ENCODE data around the gene METTL8.

METTL8 gene

GRCh38 chr2:171348056-171348455, 85.7 kb downstream of the METTL8 start:
- in situ Hi-C loops (cut with HindIII; ENCODE audit: low sequenced_read_pairs) = no loop called here
- TF ChIP-seq CTCF (IDR thresholded peaks at IDR 0.05; ENCODE audit: low read depth, low read length, missing control alignments) = no peak
- no peak overlapping the region for H3K4me3 ChIP-seq (ENCODE audit: low read depth, low read length)
- no peak for DNase-seq (ENCODE audit: low read depth)

GRCh38 chr2:171347591-171348032, 86.2 kb downstream of the METTL8 start:
- DNase-seq (ENCODE audit: low read depth) = peak; percentile 93
- in situ Hi-C loops (cut with HindIII; ENCODE audit: low sequenced_read_pairs) = no loop called here
- H3K4me3 ChIP-seq (ENCODE audit: low read depth, low read length) = no peak overlapping the region
- TF ChIP-seq CTCF (IDR thresholded peaks at IDR 0.05; ENCODE audit: low read depth, low read length, missing control alignments) = no peak

GRCh38 chr2:171346723-171347557, 86.8 kb downstream of the METTL8 start:
- no peak overlapping the region for H3K4me3 ChIP-seq (ENCODE audit: low read depth, low read length)
- in situ Hi-C loops (cut with HindIII; ENCODE audit: low sequenced_read_pairs) = no loop called here
- TF ChIP-seq CTCF (IDR thresholded peaks at IDR 0.05; ENCODE audit: low read depth, low read length, missing control alignments) = no peak
- DNase-seq (ENCODE audit: low read depth) = no peak

- no peak for TF ChIP-seq CTCF (IDR thresholded peaks at IDR 0.05; ENCODE audit: low read depth, low read length, missing control alignments)
- DNase-seq (ENCODE audit: low read depth) = no peak
- in situ Hi-C loops (cut with HindIII; ENCODE audit: low sequenced_read_pairs) = no loop called here
- no peak overlapping the region for H3K4me3 ChIP-seq (ENCODE audit: low read depth, low read length)
These were observed 87.6 kb downstream of the METTL8 start for GRCh38 chr2:171345971-171346722.

- in situ Hi-C loops (cut with HindIII; ENCODE audit: low sequenced_read_pairs) = no loop called here
- no peak overlapping the region for H3K4me3 ChIP-seq (ENCODE audit: low read depth, low read length)
- DNase-seq (ENCODE audit: low read depth) = no peak
- TF ChIP-seq CTCF (IDR thresholded peaks at IDR 0.05; ENCODE audit: low read depth, low read length, missing control alignments) = no peak
These were observed 89.6 kb downstream of the METTL8 start for GRCh38 chr2:171344182-171344581.

GRCh38 chr2:171342067-171342413, 91.8 kb downstream of the METTL8 start:
- H3K4me3 ChIP-seq (ENCODE audit: low read depth, low read length) = no peak overlapping the region
- no peak for DNase-seq (ENCODE audit: low read depth)
- no peak for TF ChIP-seq CTCF (IDR thresholded peaks at IDR 0.05; ENCODE audit: low read depth, low read length, missing control alignments)
- in situ Hi-C loops (cut with HindIII; ENCODE audit: low sequenced_read_pairs) = no loop called here
